ENCODE results near the gene GARS1.
A peak's percentile ranks its signal among the peaks of the same experiment; 100 is the strongest.

Gene GARS1

DNA sequence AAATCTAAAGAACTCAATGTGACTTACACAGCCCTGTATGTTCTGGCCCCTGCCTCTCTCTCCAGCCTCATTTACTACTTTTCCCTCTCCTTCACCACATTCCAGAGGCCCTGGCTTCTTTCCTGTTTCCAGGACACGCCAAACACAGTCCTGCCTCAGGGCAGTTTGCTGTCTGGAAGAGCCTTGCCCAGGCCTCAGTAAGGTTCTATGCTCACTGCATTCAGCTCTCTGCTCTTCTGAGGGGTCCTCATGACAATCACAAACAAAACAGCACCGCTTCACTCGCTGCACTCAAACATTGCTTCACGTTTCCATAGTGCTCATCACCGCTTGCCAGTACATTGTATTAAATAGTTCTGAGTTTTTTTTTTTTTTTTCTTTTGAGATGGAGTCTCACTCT, 35.1 kb upstream of the GARS1 start:
- CTCF ChIA-PET: interaction anchor here (1.0 to 12.2 kb wide), 5 partner anchors 9 to 181 kb away, joined by 3 to 132 read pairs (median 5); no protein-coding TSS in a partner anchor
- POLR2A ChIA-PET: no interaction called here
- TF ChIP-seq CTCF (IDR thresholded peaks at IDR 0.05; ENCODE audit: insufficient read depth, low read length, missing control alignments): no peak
- DNase-seq (ENCODE audit: low read depth, low spot score): no peak
- no peak overlapping the region for H3K4me3 ChIP-seq (ENCODE audit: low read depth, low read length)

DNA sequence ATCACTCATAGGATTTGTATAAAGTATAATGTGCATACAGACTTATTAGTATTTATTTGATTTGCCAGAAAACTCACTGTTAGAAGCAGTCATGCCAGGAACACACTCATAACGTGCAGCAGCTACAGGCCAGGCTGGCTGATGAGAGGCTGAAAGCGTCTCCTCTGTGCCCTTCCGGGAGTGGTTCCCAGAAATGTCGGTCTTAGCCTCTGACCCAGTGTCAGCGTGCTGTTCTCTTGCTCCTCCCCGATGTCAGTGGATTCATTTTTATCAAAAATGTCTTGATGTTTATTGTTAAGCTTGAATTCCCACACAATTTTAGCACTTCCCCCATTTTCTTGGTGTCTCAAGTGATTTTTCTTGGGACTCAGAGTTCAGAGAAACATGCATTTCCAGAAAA, 33.3 kb upstream of the GARS1 start:
- POLR2A ChIA-PET: no interaction called here
- no peak overlapping the region for H3K4me3 ChIP-seq (ENCODE audit: low read depth, low read length)
- DNase-seq (ENCODE audit: low read depth, low spot score): no peak
- no peak for TF ChIP-seq CTCF (IDR thresholded peaks at IDR 0.05; ENCODE audit: insufficient read depth, low read length, missing control alignments)
- CTCF ChIA-PET: interaction anchor here (1.0 to 12.2 kb wide), 7 partner anchors 11 to 284 kb away, joined by 3 to 324 read pairs (median 33); no protein-coding TSS in a partner anchor

- H3K4me3 ChIP-seq (ENCODE audit: low read depth, low read length): no peak overlapping the region
- ChIA-PET CTCF (interaction anchor here (0.7 to 12.2 kb wide), 9 partner anchors 12 to 400 kb away, joined by 3 to 324 read pairs (median 45); no protein-coding TSS in a partner anchor), POLR2A (no interaction called here)
- TF ChIP-seq CTCF (IDR thresholded peaks at IDR 0.05; ENCODE audit: insufficient read depth, low read length, missing control alignments): no peak
- DNase-seq (ENCODE audit: low read depth, low spot score): no peak
Observed at GRCh38 chr7:30562498-30562897, 32.2 kb upstream of the GARS1 start.

GRCh38 chr7:30562909-30563308, 31.8 kb upstream of the GARS1 start:
- ChIA-PET CTCF (interaction anchor here (0.7 to 12.2 kb wide), 17 partner anchors 11 to 416 kb away, joined by 3 to 324 read pairs (median 10); partner anchors contain the start of gene NOD1), POLR2A (no interaction called here)
- no peak overlapping the region for H3K4me3 ChIP-seq (ENCODE audit: low read depth, low read length)
- DNase-seq (ENCODE audit: low read depth, low spot score): no peak
- TF ChIP-seq CTCF (IDR thresholded peaks at IDR 0.05; ENCODE audit: insufficient read depth, low read length, missing control alignments): no peak

DNA sequence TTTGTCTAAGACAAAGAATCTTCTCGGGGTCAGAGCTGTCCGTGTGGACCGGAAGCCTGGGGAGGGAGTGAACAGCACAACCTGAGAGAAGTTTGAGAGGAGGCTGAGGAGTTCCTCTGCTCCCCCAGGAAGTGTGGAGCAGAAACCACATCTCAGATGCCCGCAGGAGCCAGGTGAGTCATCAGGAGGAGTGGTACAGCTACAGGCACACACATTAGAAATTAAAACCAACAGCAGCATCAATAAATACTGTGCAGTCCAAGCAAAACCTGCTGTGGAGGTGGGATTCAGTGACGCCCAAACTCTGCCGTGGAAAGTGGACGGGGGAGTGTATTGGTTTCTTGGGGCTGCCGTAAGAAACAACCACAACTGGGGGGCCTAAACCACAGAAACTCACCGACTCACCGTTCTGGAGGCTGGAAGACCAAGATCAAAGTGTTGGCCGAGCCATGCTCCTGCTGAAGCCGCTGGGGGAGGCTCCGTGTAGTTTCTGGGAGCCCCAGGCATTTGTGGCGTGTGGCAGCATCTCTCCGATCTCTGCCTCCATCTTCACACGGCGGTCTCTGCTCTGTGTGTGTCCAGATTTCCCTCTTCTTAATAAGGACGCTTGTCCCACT, 31.2 kb upstream of the GARS1 start:
- no peak for TF ChIP-seq CTCF (IDR thresholded peaks at IDR 0.05; ENCODE audit: insufficient read depth, low read length, missing control alignments)
- DNase-seq (ENCODE audit: low read depth, low spot score): no peak
- H3K4me3 ChIP-seq (ENCODE audit: low read depth, low read length): no peak overlapping the region
- CTCF ChIA-PET: interaction anchor here (0.7 to 12.2 kb wide), 38 partner anchors 11 to 685 kb away, joined by 3 to 324 read pairs (median 5); partner anchors contain the start of gene NOD1
- POLR2A ChIA-PET: no interaction called here

GRCh38 chr7:30564243-30564892, 30.3 kb upstream of the GARS1 start:
- peak; percentile 36 for DNase-seq (ENCODE audit: low read depth, low spot score)
- no peak overlapping the region for H3K4me3 ChIP-seq (ENCODE audit: low read depth, low read length)
- ChIA-PET CTCF (interaction anchor here (0.6 to 12.2 kb wide), 44 partner anchors 10 to 686 kb away, joined by 3 to 324 read pairs (median 4); partner anchors contain the start of gene NOD1), POLR2A (no interaction called here)
- TF ChIP-seq CTCF (IDR thresholded peaks at IDR 0.05; ENCODE audit: insufficient read depth, low read length, missing control alignments): peak; percentile 88
